Subcutaneous adipose tissue (tissue), 4 donors: Measurements from ENCODE around the gene SPATA18. TPM values are rescaled to one million over a fixed set of nuclear protein-coding genes. Genes with fewer than 3 reads are reported as not detected.

Experiments used
- CTCF ChIP-seq: fragments of 450-650 bp; IDR thresholded peaks from one replicate; pipeline ENCODE4 v1.5.1; 2016; ENCODE audit warnings: low read depth, mild to moderate bottlenecking, control low read depth, antibody characterized with exemption, moderate library complexity
- total RNA-seq, 4 donors: library from RNA; depleted of rRNA; stranded (reverse); fragments of >200 nt; gene quantifications; one replicate each; pipeline ENCODE4 v1.1.0, GENCODE V29; 2016

SPATA18 gene
- total RNA-seq, 4 donors from 2014 or later, result 2.4 to 13.7 (median 4.5) TPM

DNA sequence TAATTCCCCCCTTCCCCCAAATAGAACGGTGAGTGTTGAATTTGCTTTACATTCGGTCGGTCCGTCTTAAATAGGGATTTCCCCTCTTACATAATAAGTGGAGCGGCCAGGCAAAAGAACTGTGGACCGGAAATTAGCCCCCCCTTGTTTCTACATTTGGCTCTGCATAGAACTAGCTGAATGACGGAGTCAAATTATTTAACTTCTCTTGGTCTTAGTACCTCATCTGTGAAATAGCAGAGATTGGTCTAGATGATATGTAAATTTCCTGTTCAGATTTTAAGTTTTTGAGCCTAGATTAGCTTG, 1.3 kb downstream of the SPATA18 start:
- no peak for TF ChIP-seq CTCF

GRCh38 chr4:52054254-52054653, 3.1 kb downstream of the SPATA18 start:
- TF ChIP-seq CTCF, result no peak

GRCh38 chr4:52057196-52057595, 6.1 kb downstream of the SPATA18 start:
- TF ChIP-seq CTCF, result no peak

GRCh38 chr4:52058275-52058674, 7.2 kb downstream of the SPATA18 start:
- no peak for TF ChIP-seq CTCF

DNA sequence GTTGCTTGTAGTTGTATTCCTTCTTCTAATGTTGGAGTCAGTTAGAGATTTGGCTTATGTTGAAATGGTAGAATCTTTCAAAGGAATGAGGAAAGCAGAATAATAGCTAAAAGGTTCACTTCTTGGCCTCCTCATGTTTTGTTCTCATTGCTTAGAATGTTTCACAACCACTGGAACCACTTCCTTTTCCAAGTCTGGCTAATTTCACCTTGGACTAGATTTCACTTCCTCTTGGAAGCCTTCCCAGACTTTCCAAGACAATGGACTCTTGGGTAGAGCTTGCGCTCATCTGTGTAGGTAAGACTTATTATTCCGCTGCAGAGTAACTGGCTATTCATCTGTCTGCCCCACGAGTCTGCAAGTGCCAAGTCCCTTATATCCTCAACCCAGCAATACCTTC, 8.3 kb downstream of the SPATA18 start:
- no peak for TF ChIP-seq CTCF

- no peak for TF ChIP-seq CTCF
These were observed 18.5 kb downstream of the SPATA18 start for GRCh38 chr4:52069571-52069970.

DNA sequence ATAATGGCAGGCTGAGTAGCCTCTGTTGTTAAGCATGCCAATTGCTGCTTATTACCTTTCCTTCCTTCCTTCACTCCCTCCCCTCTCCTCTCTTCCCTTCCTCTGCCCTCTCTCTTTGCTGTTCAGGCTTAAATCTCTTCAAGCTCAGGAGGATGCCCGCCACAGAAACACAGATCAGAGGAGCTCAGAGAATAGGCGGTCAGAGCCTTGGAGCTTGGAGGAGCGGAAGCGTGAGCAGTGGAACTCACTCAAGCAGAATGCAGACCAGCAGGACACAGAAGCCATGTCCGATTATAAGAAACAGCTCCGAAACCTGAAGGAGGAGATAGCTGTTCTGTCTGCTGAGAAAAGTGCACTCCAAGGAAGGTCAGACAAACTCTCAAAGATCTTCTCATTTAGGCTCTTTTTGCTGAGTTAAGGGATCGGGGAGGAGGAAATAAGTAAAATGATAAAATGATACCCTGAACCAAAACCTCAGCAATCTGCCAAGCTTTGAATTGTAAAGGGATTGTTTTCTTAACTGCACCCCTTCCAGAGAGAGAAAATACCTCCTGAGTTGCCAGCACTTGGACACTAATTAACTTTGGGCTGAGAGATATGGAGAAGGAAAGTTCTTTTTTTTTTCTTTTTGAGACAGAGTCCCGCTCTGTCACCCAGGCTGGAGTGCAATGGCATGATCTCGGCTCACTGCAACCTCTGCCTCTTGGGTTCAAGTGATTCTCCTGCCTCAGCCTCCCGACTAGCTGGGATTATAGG, 20.9 kb downstream of the SPATA18 start:
- no peak for TF ChIP-seq CTCF
